ENCODE data around the gene ABTB2.

ABTB2 gene

DNA sequence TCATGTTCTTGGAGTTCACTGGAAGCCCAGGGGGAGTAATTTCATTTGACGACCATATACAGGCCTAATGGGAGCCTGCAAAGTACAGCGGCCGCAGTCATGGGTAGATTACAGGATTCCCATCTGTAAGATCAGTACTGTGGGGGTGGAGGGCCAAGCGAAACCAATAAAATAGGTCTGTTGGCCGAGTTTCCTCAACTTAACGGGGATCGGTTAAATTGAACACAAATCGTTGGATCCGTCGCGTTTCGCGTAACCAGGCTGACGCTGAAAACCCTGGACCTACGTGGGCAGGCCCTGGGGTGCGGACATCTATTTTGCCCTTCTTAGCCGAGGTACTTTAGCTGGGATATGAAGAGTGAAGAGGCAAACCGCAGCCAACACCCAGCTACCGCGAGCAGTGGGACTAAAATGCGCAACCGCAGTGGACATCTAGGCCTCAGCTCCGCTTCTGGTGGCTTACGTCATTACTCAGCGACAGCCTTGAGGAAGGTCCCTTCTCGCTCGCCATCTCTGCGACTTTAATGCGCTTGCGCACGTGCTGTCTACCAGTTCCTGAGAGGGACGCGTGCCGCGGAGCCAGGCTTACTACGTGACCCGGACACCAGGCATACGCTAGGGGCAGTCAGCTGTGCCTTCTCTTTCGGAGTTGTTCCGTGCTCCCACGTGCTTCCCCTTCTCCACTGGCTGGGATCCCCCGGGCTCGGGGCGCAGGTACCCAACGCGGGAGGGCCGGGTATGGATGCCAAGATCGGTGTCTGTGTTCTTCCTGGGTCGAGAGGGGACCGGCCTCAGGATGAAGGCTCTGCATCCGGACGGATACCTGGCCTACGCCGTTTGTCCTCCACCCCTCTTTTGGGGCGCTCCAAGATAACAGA, 252.5 kb downstream of the ABTB2 start, which contains the start of gene NAT10:
TSS of gene NAT10 (plus strand) at position 551 of the 878 bp plus-strand sequence. CDS start 2,597 bp downstream, outside the sequence.
- peak; percentile 95 for DNase-seq (ENCODE audit: low spot score)

DNA sequence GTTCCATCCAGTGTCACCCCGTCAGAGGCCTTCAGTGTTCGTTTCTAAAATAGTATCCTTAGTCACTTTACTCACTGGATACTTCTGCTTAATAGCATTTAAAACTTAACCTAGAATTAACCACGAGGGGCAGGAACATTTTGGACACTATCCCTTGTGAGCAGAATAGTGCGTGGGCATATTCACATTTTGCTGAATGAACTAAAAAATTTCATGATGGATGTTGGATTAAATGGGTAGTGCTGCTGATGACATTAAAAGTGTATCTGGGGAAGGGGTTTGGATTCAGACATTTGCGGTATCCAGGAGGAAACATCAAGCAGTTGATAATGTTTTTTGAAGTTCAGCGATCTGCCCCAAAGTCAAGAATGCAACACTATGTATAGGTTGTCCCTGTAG, 253.1 kb downstream of the ABTB2 start:
- no peak for DNase-seq (ENCODE audit: low spot score)
